Thoracic aorta (tissue), 2 donors: ENCODE measurements around the gene MXRA8. TPM values are rescaled to one million over a fixed set of nuclear protein-coding genes. Genes with fewer than 3 reads are reported as not detected.
"Not testable (repeated sequence)": the region's sequence is repeated elsewhere in the genome, so short reads cannot be mapped to it uniquely, and the experiment has no call there.

ENCODE experiments used
- ATAC-seq: fragments of 150-250 bp; one replicate; pipeline ENCODE4 v1.8.0; 2017; ENCODE audit warnings: low read depth; ENCODE audit not compliant: insufficient number of reproducible peaks, low FRiP score
- DNase-seq: peaks from one replicate; pipeline ENCODE4 v3.0.0-alpha.2; 2020; ENCODE audit warnings: low spot score
- H3K27ac ChIP-seq, 2 donors: fragments of 200-600 bp; sonication (generic); 1 replicate in 1 of 2; 2 replicates in 1 of 2; pipeline ENCODE4 v1.5.1; 2016; ENCODE audit warnings: mild to moderate bottlenecking in 2 of 2, moderate library complexity in 2 of 2
- H3K27me3 ChIP-seq: fragments of 200-600 bp; sonication (generic); replicated peaks from 2 replicates; pipeline ENCODE4 v1.6.0; 2016; ENCODE audit warnings: mild to moderate bottlenecking; ENCODE audit not compliant: insufficient read depth
- H3K36me3 ChIP-seq: fragments of 200-600 bp; sonication (generic); one replicate; pipeline ENCODE4 v1.5.1; 2016
- H3K4me1 ChIP-seq, 2 donors: fragments of 200-600 bp; sonication (generic); 1 replicate in 1 of 2; 2 replicates in 1 of 2; pipeline versions ENCODE4 v1.5.1 to v1.6.0; 2016; ENCODE audit warnings: low read depth in 2 of 2, mild to moderate bottlenecking in 1 of 2; ENCODE audit not compliant: control insufficient read depth in 1 of 2
- H3K4me3 ChIP-seq: fragments of 200-600 bp; sonication (generic); 2 replicates; pipeline ENCODE4 v1.5.1; 2016; ENCODE audit warnings: mild to moderate bottlenecking
- H3K9me3 ChIP-seq: fragments of 200-600 bp; sonication (generic); 2 replicates; pipeline ENCODE4 v1.5.1; 2016
- CTCF ChIP-seq: fragments of 200-600 bp; sonication (generic); IDR thresholded peaks from one replicate; pipeline ENCODE4 v1.5.1; 2019; ENCODE audit warnings: antibody characterized with exemption
- total RNA-seq, 2 donors: library from RNA; depleted of rRNA; stranded (reverse); fragments of >200 nt; gene quantifications; one replicate each; pipeline versions ENCODE4 v1.1.0 to v1.2.3, GENCODE V29; 2016

The MXRA8 gene
- total RNA-seq, 2 donors from 2014 or later = 239 to 326 TPM

- no peak for ATAC-seq
- TF ChIP-seq CTCF = no peak
- Histone ChIP-seq H3K36me3 (peaks cover 72% of the 10 kb centered on the region), H3K9me3 (no peaks in the 10 kb centered on the region), H3K4me3 (no peak overlapping the region), H3K4me1 (no peaks in the 10 kb centered on the region), H3K27ac (no peak overlapping the region), H3K27me3 (no peaks in the 10 kb centered on the region)
- DNase-seq = no peak
Observed at GRCh38 chr1:1388078-1388472, 29.7 kb upstream of the MXRA8 start.

- H3K36me3 ChIP-seq = peaks cover 65% of the 10 kb centered on the region
- no peaks in the 10 kb centered on the region for H3K27me3 ChIP-seq
- H3K4me1 ChIP-seq = no peaks in the 10 kb centered on the region
- no peaks in the 10 kb centered on the region for H3K9me3 ChIP-seq
- TF ChIP-seq CTCF = no peak
- H3K4me3 ChIP-seq = no peak overlapping the region
- no peak overlapping the region for H3K27ac ChIP-seq
- DNase-seq (no peak), ATAC-seq (no peak)
Observed at GRCh38 chr1:1387098-1388077, 29.0 kb upstream of the MXRA8 start.

GRCh38 chr1:1385931-1386330, 27.6 kb upstream of the MXRA8 start:
- no peaks in the 10 kb centered on the region for H3K9me3 ChIP-seq
- no peaks in the 10 kb centered on the region for H3K4me1 ChIP-seq
- H3K4me3 ChIP-seq = no peak overlapping the region
- ATAC-seq (no peak), DNase-seq (no peak)
- peaks cover 52% of the 10 kb centered on the region for H3K36me3 ChIP-seq
- H3K27ac ChIP-seq = no peak overlapping the region
- no peaks in the 10 kb centered on the region for H3K27me3 ChIP-seq
- TF ChIP-seq CTCF = no peak

- not testable (repeated sequence) for ATAC-seq, H3K9me3 ChIP-seq, H3K4me3 ChIP-seq, DNase-seq, H3K4me1 ChIP-seq, H3K27me3 ChIP-seq, H3K27ac ChIP-seq
- H3K36me3 ChIP-seq = peaks cover 46% of the 10 kb centered on the region
Observed at GRCh38 chr1:1385339-1385738, 27.0 kb upstream of the MXRA8 start.

DNA sequence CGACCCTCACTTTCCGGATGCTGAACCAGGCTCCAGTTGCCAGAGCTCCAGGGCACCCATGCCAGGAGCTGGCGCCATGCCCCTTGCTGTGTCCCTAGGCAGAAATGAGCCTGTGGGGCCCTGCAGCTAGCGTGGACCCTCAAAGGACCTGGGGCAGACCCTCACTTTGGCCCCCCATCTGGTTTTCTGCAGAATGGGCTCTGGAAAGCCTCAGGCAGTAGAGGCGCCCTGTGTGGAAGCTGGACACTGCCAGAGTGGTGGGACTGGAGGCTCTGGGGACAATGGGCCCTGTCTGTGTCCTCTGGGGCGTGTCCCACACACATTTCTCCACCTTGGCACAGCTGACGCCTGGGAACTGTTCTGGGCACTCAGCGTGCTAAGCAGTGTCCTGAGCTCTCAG, 22.9 kb upstream of the MXRA8 start:
- Histone ChIP-seq H3K4me3 (no peak overlapping the region), H3K27me3 (no peaks in the 10 kb centered on the region), H3K4me1 (no peaks in the 10 kb centered on the region), H3K27ac (no peak overlapping the region), H3K9me3 (no peaks in the 10 kb centered on the region), H3K36me3 (peaks cover 6% of the 10 kb centered on the region)
- no peak for TF ChIP-seq CTCF
- no peak for ATAC-seq
- no peak for DNase-seq
